OCI-LY7 (cell line): ENCODE results near the gene TGFBR1. TPM values are rescaled to one million over a fixed set of nuclear protein-coding genes. Genes with fewer than 3 reads are reported as not detected.

Experiments used
- BruUV-seq: library from RNA; stranded (reverse); fragments of 400-500 nt; replicated peaks from 2 replicates; lab custom pipeline; 2021; lab: Mats Ljungman, UMichigan
- CTCF ChIA-PET: fragments of 300-600 bp; sonication (Branson Sonifier 250); formaldehyde crosslinking; loops from one replicate; lab custom pipeline; 2022; ENCODE audit warnings: antibody characterized with exemption; ENCODE audit not compliant: unreplicated experiment; lab: Charles Lee
- POLR2A ChIA-PET: fragments of 300-600 bp; sonication (Branson Sonifier 250); formaldehyde crosslinking; loops from one replicate; lab custom pipeline; 2022; ENCODE audit warnings: antibody characterized with exemption; lab: Charles Lee
- DNase-seq: peaks from one replicate; pipeline ENCODE4 v3.0.0-alpha.2; 2015; ENCODE audit warnings: low spot score
- H2AFZ ChIP-seq: fragments of 200-600 bp; sonication (generic), shearing (Covaris generic); 2 replicates; pipeline ENCODE4 v1.6.1; 2014; ENCODE audit warnings: mild to moderate bottlenecking, antibody characterized with exemption, low read length, moderate library complexity
- H3K27ac ChIP-seq: fragments of 200-600 bp; sonication (generic); 2 replicates; pipeline ENCODE4 v1.5.1; 2014; ENCODE audit warnings: mixed run types, low read depth, mild to moderate bottlenecking, moderate library complexity, low read length, inconsistent platforms; ENCODE audit not compliant: poor library complexity, severe bottlenecking
- H3K36me3 ChIP-seq: fragments of 200-600 bp; sonication (generic); 2 replicates; pipeline ENCODE4 v1.6.1; 2014; ENCODE audit warnings: mild to moderate bottlenecking, antibody characterized with exemption, low read length, moderate library complexity, mixed read lengths; ENCODE audit not compliant: insufficient read depth
- H3K4me1 ChIP-seq: fragments of 200-600 bp; sonication (generic); 2 replicates; pipeline ENCODE4 v1.5.1; 2014; ENCODE audit warnings: mild to moderate bottlenecking, low read length; ENCODE audit not compliant: insufficient read depth, poor library complexity, severe bottlenecking
- H3K4me2 ChIP-seq: fragments of 200-600 bp; sonication (generic); 2 replicates; pipeline ENCODE4 v1.6.1; 2014; ENCODE audit warnings: mild to moderate bottlenecking, low read length
- H3K4me3 ChIP-seq: fragments of 200-600 bp; sonication (generic); 2 replicates; pipeline ENCODE4 v1.5.1; 2014; ENCODE audit warnings: mild to moderate bottlenecking, low read depth, low read length; ENCODE audit not compliant: poor library complexity, severe bottlenecking
- H3K79me2 ChIP-seq: fragments of 200-600 bp; sonication (generic); 2 replicates; pipeline ENCODE4 v1.6.1; 2016; ENCODE audit warnings: low read depth, mild to moderate bottlenecking, low read length, moderate library complexity, mixed read lengths; ENCODE audit not compliant: insufficient read depth
- H3K9me2 ChIP-seq: fragments of 200-600 bp; sonication (generic); 2 replicates; pipeline ENCODE4 v1.6.1; 2016; ENCODE audit warnings: mild to moderate bottlenecking, low read length, mixed read lengths; ENCODE audit not compliant: insufficient read depth
- H3K9me3 ChIP-seq: fragments of 200-600 bp; sonication (generic); 2 replicates; pipeline ENCODE4 v1.6.1; 2014; ENCODE audit warnings: mild to moderate bottlenecking, mixed run types, low read length, mixed read lengths
- H4K20me1 ChIP-seq: fragments of 200-600 bp; sonication (generic); 2 replicates; pipeline ENCODE4 v1.6.1; 2014; ENCODE audit warnings: mild to moderate bottlenecking, antibody characterized with exemption, low read length, moderate library complexity, mixed read lengths; ENCODE audit not compliant: insufficient read depth
- EZH2phosphoT487 ChIP-seq: fragments of 200-600 bp; sonication (generic); IDR thresholded peaks from 2 replicates; pipeline ENCODE4 v1.6.1; 2018; ENCODE audit warnings: low read depth, borderline replicate concordance, mild to moderate bottlenecking, mixed run types, antibody characterized with exemption, low read length, moderate library complexity, mixed read lengths
- intact Hi-C: fragments of 100-400 bp; cut with micrococcal nuclease; formaldehyde crosslinking; loops from one replicate; pipeline ENCODE4 v1.10.0; 2022; ENCODE audit not compliant: unreplicated experiment
- total RNA-seq, 2 experiments: library from RNA; depleted of rRNA in 1 of 2; stranded (reverse); fragments of >200 nt in 1 of 2; shearing (Covaris generic) in 1 of 2; gene quantifications; 2 replicates each; pipeline ENCODE4 v1.2.3, GENCODE V29; 2014 to 2022
- TF ChIP-seq, protein P1 (sequence below): fragments of 200-600 bp; sonication (generic); conservative IDR thresholded peaks from 2 replicates; pipeline ENCODE4 v1.5.1; 2014; ENCODE audit warnings: mild to moderate bottlenecking, antibody characterized with exemption, low read length, moderate library complexity, mixed read lengths

The TGFBR1 gene
- total RNA-seq, 2 experiments from 2014 or later, result 13.6 to 36.7 TPM

DNA sequence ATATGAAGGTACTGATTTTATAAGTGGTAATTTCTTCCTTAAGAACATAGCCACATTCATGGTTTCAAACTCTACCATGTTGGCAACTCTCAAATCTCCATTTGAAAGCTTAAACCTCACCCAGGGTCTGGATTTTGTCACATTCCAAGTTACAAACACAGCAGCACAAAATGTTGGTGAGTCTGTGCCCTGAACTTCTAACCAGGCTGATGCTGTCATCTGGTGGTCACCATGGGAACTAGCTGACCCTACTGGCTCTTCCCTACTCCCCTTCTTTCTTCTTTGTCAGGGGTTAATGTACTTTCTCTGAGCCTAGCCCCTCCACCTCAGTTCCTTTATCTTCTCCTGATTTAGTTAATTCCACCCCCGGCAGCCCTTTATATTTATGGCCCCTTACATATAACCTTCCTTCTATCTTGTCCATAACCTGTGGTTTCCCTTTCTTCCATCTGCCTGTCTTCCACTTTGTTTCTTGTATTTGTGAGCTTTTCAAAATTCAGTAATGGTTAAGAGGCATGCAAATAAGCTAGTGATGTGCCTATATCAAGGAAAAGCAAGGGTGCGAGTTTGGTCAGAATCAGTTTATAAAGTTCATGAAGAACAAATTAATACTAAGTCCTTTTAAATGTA, 35.9 kb downstream of the TGFBR1 start:
- Histone ChIP-seq H3K4me1 (peaks cover 17% of the 10 kb centered on the region), H2AFZ (no peak overlapping the region), H3K9me3 (no peaks in the 10 kb centered on the region), H3K9me2 (no peaks in the 10 kb centered on the region), H3K4me3 (no peak overlapping the region), H3K4me2 (no peak overlapping the region), H3K36me3 (peaks cover 83% of the 10 kb centered on the region), H3K79me2 (no peaks in the 10 kb centered on the region), H4K20me1 (no peaks in the 10 kb centered on the region), H3K27ac (no peak overlapping the region)
- TF ChIP-seq EZH2phosphoT487, result no peak
- TF ChIP-seq, protein P1, sequence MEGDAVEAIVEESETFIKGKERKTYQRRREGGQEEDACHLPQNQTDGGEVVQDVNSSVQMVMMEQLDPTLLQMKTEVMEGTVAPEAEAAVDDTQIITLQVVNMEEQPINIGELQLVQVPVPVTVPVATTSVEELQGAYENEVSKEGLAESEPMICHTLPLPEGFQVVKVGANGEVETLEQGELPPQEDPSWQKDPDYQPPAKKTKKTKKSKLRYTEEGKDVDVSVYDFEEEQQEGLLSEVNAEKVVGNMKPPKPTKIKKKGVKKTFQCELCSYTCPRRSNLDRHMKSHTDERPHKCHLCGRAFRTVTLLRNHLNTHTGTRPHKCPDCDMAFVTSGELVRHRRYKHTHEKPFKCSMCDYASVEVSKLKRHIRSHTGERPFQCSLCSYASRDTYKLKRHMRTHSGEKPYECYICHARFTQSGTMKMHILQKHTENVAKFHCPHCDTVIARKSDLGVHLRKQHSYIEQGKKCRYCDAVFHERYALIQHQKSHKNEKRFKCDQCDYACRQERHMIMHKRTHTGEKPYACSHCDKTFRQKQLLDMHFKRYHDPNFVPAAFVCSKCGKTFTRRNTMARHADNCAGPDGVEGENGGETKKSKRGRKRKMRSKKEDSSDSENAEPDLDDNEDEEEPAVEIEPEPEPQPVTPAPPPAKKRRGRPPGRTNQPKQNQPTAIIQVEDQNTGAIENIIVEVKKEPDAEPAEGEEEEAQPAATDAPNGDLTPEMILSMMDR, result peak; percentile 96
- DNase-seq, result peak; percentile 69
- ChIA-PET CTCF (interaction anchor here (0.6 to 1.5 kb wide), 5 partner anchors 43 to 152 kb away, joined by 3 to 4 read pairs (median 3); no protein-coding TSS in a partner anchor), POLR2A (interaction anchor here (0.5 to 1.0 kb wide), 4 partner anchors 13 to 263 kb away, joined by 3 read pairs; no protein-coding TSS in a partner anchor)
- BruUV-seq, result no TSS peak
- intact Hi-C loops, result loop anchor here (2.0 kb wide), 1 partner anchor 166 kb away; no protein-coding TSS in a partner anchor

DNA sequence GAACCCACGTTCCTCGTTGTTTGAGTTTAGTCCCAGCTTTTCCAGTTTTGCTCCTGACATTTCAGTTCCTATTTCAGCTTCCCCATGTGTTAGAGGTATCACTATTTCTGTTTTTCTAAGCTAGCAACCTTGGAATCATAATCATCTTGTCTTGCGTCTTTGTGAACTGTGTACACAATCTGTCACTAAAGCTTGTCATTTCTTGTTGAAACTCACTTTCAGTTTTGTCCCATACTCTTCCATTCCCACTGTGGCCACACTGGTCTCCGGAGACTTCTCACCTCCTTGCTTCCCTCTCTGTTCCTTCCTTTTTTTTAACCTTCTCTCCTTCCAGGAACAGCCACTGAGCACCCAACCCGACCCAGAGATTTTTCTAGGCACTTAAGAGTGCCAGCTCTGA, 36.9 kb downstream of the TGFBR1 start:
- Histone ChIP-seq H3K9me2 (no peaks in the 10 kb centered on the region), H3K9me3 (no peaks in the 10 kb centered on the region), H3K4me2 (no peak overlapping the region), H3K27ac (no peak overlapping the region), H3K4me3 (no peak overlapping the region), H3K36me3 (peaks cover 84% of the 10 kb centered on the region), H4K20me1 (no peaks in the 10 kb centered on the region), H3K4me1 (peaks cover 6% of the 10 kb centered on the region), H2AFZ (no peak overlapping the region), H3K79me2 (no peaks in the 10 kb centered on the region)
- no TSS peak for BruUV-seq
- ChIA-PET POLR2A (interaction anchor here (0.5 to 1.0 kb wide), 4 partner anchors 12 to 426 kb away, joined by 3 read pairs; no protein-coding TSS in a partner anchor), CTCF (interaction anchor here (1.5 kb wide), 1 partner anchor 144 kb away, joined by 4 read pairs; no protein-coding TSS in a partner anchor)
- intact Hi-C loops, result loop anchor here (1.0 to 2.0 kb wide), 2 partner anchors 142 to 167 kb away; no protein-coding TSS in a partner anchor
- TF ChIP-seq EZH2phosphoT487, result no peak
- TF ChIP-seq, protein P1, result no peak
- no peak for DNase-seq
